ENCODE measurements around the gene NDST4.

The NDST4 gene

GRCh38 chr4:114780205-114780604 is 333.2 kb downstream of the NDST4 start:
- no peak for DNase-seq
